ENCODE results near the gene TNFSF13B. TPM values are rescaled to one million over a fixed set of nuclear protein-coding genes. Genes with fewer than 3 reads are reported as not detected.
"Not testable (repeated sequence)": the region's sequence is repeated elsewhere in the genome, so short reads cannot be mapped to it uniquely, and the experiment has no call there.

Gene TNFSF13B
- total and polyA plus RNA-seq, 12 donors, result 6.8 to 81.3 (median 17.8) TPM

- no peaks in the 10 kb centered on the region for H3K9me3 ChIP-seq (replicated peaks in 1 of 3)
- no peak overlapping the region for H3K27ac ChIP-seq
- H3K4me1 ChIP-seq (replicated peaks in 1 of 2), result peaks cover 3 to 15% of the 10 kb centered on the region in 2 donors
- H3K36me3 ChIP-seq (replicated peaks in 1 of 2), result no peaks in the 10 kb centered on the region
- 67 to 87% (median 77%) methylated on average over 7 of the region's 7 CpGs for WGBS, 4 donors
- no peaks in the 10 kb centered on the region for H3K27me3 ChIP-seq
- DNase-seq, result no peak
- intact Hi-C loops (cut with DNase I), result no loop called here
- TF ChIP-seq, protein P1, sequence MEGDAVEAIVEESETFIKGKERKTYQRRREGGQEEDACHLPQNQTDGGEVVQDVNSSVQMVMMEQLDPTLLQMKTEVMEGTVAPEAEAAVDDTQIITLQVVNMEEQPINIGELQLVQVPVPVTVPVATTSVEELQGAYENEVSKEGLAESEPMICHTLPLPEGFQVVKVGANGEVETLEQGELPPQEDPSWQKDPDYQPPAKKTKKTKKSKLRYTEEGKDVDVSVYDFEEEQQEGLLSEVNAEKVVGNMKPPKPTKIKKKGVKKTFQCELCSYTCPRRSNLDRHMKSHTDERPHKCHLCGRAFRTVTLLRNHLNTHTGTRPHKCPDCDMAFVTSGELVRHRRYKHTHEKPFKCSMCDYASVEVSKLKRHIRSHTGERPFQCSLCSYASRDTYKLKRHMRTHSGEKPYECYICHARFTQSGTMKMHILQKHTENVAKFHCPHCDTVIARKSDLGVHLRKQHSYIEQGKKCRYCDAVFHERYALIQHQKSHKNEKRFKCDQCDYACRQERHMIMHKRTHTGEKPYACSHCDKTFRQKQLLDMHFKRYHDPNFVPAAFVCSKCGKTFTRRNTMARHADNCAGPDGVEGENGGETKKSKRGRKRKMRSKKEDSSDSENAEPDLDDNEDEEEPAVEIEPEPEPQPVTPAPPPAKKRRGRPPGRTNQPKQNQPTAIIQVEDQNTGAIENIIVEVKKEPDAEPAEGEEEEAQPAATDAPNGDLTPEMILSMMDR (IDR thresholded peaks at IDR 0.05), result no peak
- no peak for TF ChIP-seq POLR2A (IDR thresholded peaks at IDR 0.05)
- H3K4me3 ChIP-seq, result no peak overlapping the region
Observed at GRCh38 chr13:108304170-108305016, 34.9 kb downstream of the TNFSF13B start.

GRCh38 chr13:108305655-108306054 lies 36.1 kb downstream of the TNFSF13B start:
- Histone ChIP-seq H3K4me1 (replicated peaks in 1 of 2) (peaks cover 3 to 15% of the 10 kb centered on the region in 2 donors), H3K4me3 (no peak overlapping the region), H3K36me3 (replicated peaks in 1 of 2) (no peaks in the 10 kb centered on the region), H3K27ac (no peak overlapping the region), H3K9me3 (replicated peaks in 1 of 3) (no peaks in the 10 kb centered on the region), H3K27me3 (no peaks in the 10 kb centered on the region)
- DNase-seq, result no peak
- no peak for TF ChIP-seq POLR2A (IDR thresholded peaks at IDR 0.05)
- TF ChIP-seq, protein P1 (IDR thresholded peaks at IDR 0.05), result no peak
- intact Hi-C loops (cut with DNase I), result no loop called here

DNA sequence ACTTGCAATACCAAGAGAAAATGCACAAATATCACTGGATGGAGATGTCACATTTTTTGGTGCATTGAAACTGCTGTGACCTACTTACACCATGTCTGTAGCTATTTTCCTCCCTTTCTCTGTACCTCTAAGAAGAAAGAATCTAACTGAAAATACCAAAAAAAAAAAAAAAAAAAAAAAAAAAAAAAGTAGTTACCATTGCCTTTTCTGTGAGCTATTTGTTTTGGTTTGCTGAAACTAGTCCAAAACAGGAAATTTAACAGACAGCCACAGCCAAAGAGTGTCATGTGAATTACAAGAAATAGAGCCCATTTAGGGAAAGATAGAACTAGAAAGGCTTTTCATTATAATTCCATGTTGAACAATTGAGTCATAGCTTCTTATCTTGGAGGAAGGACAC lies 37.3 kb downstream of the TNFSF13B start:
- intact Hi-C loops (cut with DNase I), result no loop called here
- no peaks in the 10 kb centered on the region for H3K36me3 ChIP-seq (replicated peaks in 1 of 2)
- H3K4me1 ChIP-seq (replicated peaks in 1 of 2), result peaks cover 3 to 15% of the 10 kb centered on the region in 2 donors
- no peak for DNase-seq
- H3K27ac ChIP-seq, result no peak overlapping the region
- no peak overlapping the region for H3K4me3 ChIP-seq
- no peaks in the 10 kb centered on the region for H3K27me3 ChIP-seq
- no peaks in the 10 kb centered on the region for H3K9me3 ChIP-seq (replicated peaks in 1 of 3)
- TF ChIP-seq, protein P1 (IDR thresholded peaks at IDR 0.05), result no peak
- no peak for TF ChIP-seq POLR2A (IDR thresholded peaks at IDR 0.05)

- H3K36me3 ChIP-seq (replicated peaks in 1 of 2); DNase-seq; H3K9me3 ChIP-seq (replicated peaks in 1 of 3); H3K27me3 ChIP-seq; H3K4me3 ChIP-seq; H3K4me1 ChIP-seq (replicated peaks in 1 of 2); intact Hi-C loops (cut with DNase I); H3K27ac ChIP-seq: not testable (repeated sequence)
- WGBS, 4 donors, result 72 to 78% (median 75%) methylated on average over 4 of the region's 4 CpGs
Observed at GRCh38 chr13:108311596-108311995, 42.1 kb downstream of the TNFSF13B start.

GRCh38 chr13:108313382-108313781 lies 43.9 kb downstream of the TNFSF13B start:
- 78 to 86% (median 85%) methylated on average over 3 of the region's 3 CpGs for WGBS, 4 donors
- Histone ChIP-seq H3K27ac (no peak overlapping the region), H3K4me1 (replicated peaks in 1 of 2) (no peaks in the 10 kb centered on the region), H3K27me3 (no peaks in the 10 kb centered on the region), H3K36me3 (replicated peaks in 1 of 2) (no peaks in the 10 kb centered on the region), H3K4me3 (no peak overlapping the region), H3K9me3 (replicated peaks in 1 of 3) (no peaks in the 10 kb centered on the region)
- DNase-seq, result no peak
- intact Hi-C loops (cut with DNase I), result no loop called here
- no peak for TF ChIP-seq POLR2A (IDR thresholded peaks at IDR 0.05)
